ENCODE results near the gene CACYBP.

GRCh38 chr1:174964972-174965361 lies 34.8 kb upstream of the CACYBP start:
- TF ChIP-seq ARNTL (CRISPR knock-in tag; IDR thresholded peaks at IDR 0.05; ENCODE audit: borderline replicate concordance, low read depth) (no peak), ESRRG (CRISPR knock-in tag; IDR thresholded peaks at IDR 0.05) (no peak), OSR1 (CRISPR knock-in tag; IDR thresholded peaks at IDR 0.05) (no peak), CREB5 (CRISPR knock-in tag; IDR thresholded peaks at IDR 0.05; ENCODE audit: low read depth) (no peak), TCF4 (CRISPR knock-in tag; IDR thresholded peaks at IDR 0.05; ENCODE audit: borderline replicate concordance) (no peak)

All from SK-N-SH treated with all-trans-retinoic acid at 6 μM for 48 hours (cell line).